HUES6 (cell line): Measurements from ENCODE around the gene OLIG1.
A peak's percentile ranks its signal among the peaks of the same experiment; 100 is the strongest.

Experiments
- H3K27ac ChIP-seq: 2 replicates; pipeline ENCODE4 v1.7.0; 2013; ENCODE audit warnings: low read depth, mild to moderate bottlenecking, low read length, inconsistent platforms
- H3K27me3 ChIP-seq: 2 replicates; pipeline ENCODE4 v1.6.1; 2013; ENCODE audit warnings: low read length; ENCODE audit not compliant: control insufficient read depth, insufficient read depth
- H3K36me3 ChIP-seq: 2 replicates; pipeline ENCODE4 v1.6.1; 2013; ENCODE audit warnings: low read length; ENCODE audit not compliant: control insufficient read depth, insufficient read depth
- H3K4me1 ChIP-seq: 2 replicates; pipeline ENCODE4 v1.6.1; 2013; ENCODE audit warnings: low read length; ENCODE audit not compliant: control insufficient read depth, insufficient read depth
- H3K4me3 ChIP-seq: 2 replicates; pipeline ENCODE4 v1.5.1; 2013; ENCODE audit warnings: low read depth, low read length
- H3K9ac ChIP-seq: one replicate; pipeline ENCODE4 v1.6.1; 2013; ENCODE audit warnings: mild to moderate bottlenecking, low read length
- H3K9me3 ChIP-seq: 2 replicates; pipeline ENCODE4 v1.6.1; 2013; ENCODE audit warnings: low read depth, low read length; ENCODE audit not compliant: control insufficient read depth, insufficient read depth

The OLIG1 gene

GRCh38 chr21:33025489-33026442 is 44.2 kb upstream of the OLIG1 start, which contains the start of gene OLIG2:
TSS of gene OLIG2 (plus strand) at chr21:33025935. CDS start at chr21:33026863, 928 bp downstream.
- no peaks in the 10 kb centered on the region for H3K36me3 ChIP-seq
- no peak within 1 kb of the TSS for H3K27ac ChIP-seq
- H3K9ac ChIP-seq, result no peak within 1 kb of the TSS
- H3K4me1 ChIP-seq, result peaks cover 49% of the 10 kb centered on the region
- H3K9me3 ChIP-seq, result no peaks in the 10 kb centered on the region
- peaks cover 100% of the 10 kb centered on the region for H3K27me3 ChIP-seq
- peak within 1 kb of the TSS; percentile 53 for H3K4me3 ChIP-seq

- Histone ChIP-seq H3K36me3 (no peaks in the 10 kb centered on the region), H3K9me3 (no peaks in the 10 kb centered on the region), H3K4me3 (peak overlapping the region; percentile 53), H3K4me1 (peaks cover 49% of the 10 kb centered on the region), H3K9ac (no peak overlapping the region), H3K27me3 (peaks cover 100% of the 10 kb centered on the region), H3K27ac (no peak overlapping the region)
Measured at GRCh38 chr21:33026443-33026858, 43.5 kb upstream of the OLIG1 start.

GRCh38 chr21:33026878-33027400 is 43.0 kb upstream of the OLIG1 start:
- Histone ChIP-seq H3K4me1 (peaks cover 49% of the 10 kb centered on the region), H3K9ac (no peak overlapping the region), H3K27me3 (peaks cover 100% of the 10 kb centered on the region), H3K27ac (no peak overlapping the region), H3K4me3 (peak overlapping the region; percentile 53), H3K9me3 (no peaks in the 10 kb centered on the region), H3K36me3 (no peaks in the 10 kb centered on the region)

GRCh38 chr21:33027401-33028286 is 42.3 kb upstream of the OLIG1 start:
- Histone ChIP-seq H3K9me3 (no peaks in the 10 kb centered on the region), H3K4me3 (peak overlapping the region; percentile 16), H3K27me3 (peaks cover 100% of the 10 kb centered on the region), H3K4me1 (peaks cover 46% of the 10 kb centered on the region), H3K27ac (no peak overlapping the region), H3K9ac (no peak overlapping the region), H3K36me3 (no peaks in the 10 kb centered on the region)

GRCh38 chr21:33028287-33028670 is 41.7 kb upstream of the OLIG1 start:
- H3K9ac ChIP-seq, result no peak overlapping the region
- peaks cover 46% of the 10 kb centered on the region for H3K4me1 ChIP-seq

GRCh38 chr21:33028773-33029384 is 41.1 kb upstream of the OLIG1 start:
- Histone ChIP-seq H3K27ac (no peak overlapping the region), H3K9me3 (no peaks in the 10 kb centered on the region), H3K36me3 (no peaks in the 10 kb centered on the region), H3K4me3 (peak overlapping the region; percentile 40), H3K27me3 (peaks cover 100% of the 10 kb centered on the region), H3K9ac (no peak overlapping the region), H3K4me1 (peaks cover 44% of the 10 kb centered on the region)

More at GRCh38 chr21:33028287-33028670, 41.7 kb upstream of the OLIG1 start:
- no peaks in the 10 kb centered on the region for H3K9me3 ChIP-seq
- no peaks in the 10 kb centered on the region for H3K36me3 ChIP-seq
- no peak overlapping the region for H3K27ac ChIP-seq
- no peak overlapping the region for H3K4me3 ChIP-seq
- peaks cover 100% of the 10 kb centered on the region for H3K27me3 ChIP-seq

- H3K36me3 ChIP-seq, result no peaks in the 10 kb centered on the region
- H3K4me1 ChIP-seq, result peaks cover 38% of the 10 kb centered on the region
- no peak overlapping the region for H3K27ac ChIP-seq
- H3K4me3 ChIP-seq, result peak overlapping the region; percentile 40
- no peaks in the 10 kb centered on the region for H3K9me3 ChIP-seq
- H3K9ac ChIP-seq, result no peak overlapping the region
- peaks cover 100% of the 10 kb centered on the region for H3K27me3 ChIP-seq
Measured at GRCh38 chr21:33029385-33029921, 40.5 kb upstream of the OLIG1 start.

- Histone ChIP-seq H3K4me3 (no peak overlapping the region; the same call in 1 of the 2 replicates), H3K9me3 (no peaks in the 10 kb centered on the region), H3K4me1 (peaks cover 35% of the 10 kb centered on the region; the same call in 1 of the 2 replicates), H3K27ac (no peak overlapping the region), H3K27me3 (peaks cover 100% of the 10 kb centered on the region), H3K36me3 (no peaks in the 10 kb centered on the region), H3K9ac (no peak overlapping the region)
Measured at GRCh38 chr21:33029975-33030461, 39.9 kb upstream of the OLIG1 start.

GRCh38 chr21:33030633-33031032 is 39.3 kb upstream of the OLIG1 start:
- peaks cover 35% of the 10 kb centered on the region; the same call in 1 of the 2 replicates for H3K4me1 ChIP-seq

More at GRCh38 chr21:33030633-33031032, 39.3 kb upstream of the OLIG1 start:
- no peaks in the 10 kb centered on the region for H3K9me3 ChIP-seq
- no peaks in the 10 kb centered on the region for H3K36me3 ChIP-seq
- H3K27me3 ChIP-seq, result peaks cover 100% of the 10 kb centered on the region
- H3K27ac ChIP-seq, result no peak overlapping the region
- H3K9ac ChIP-seq, result no peak overlapping the region
- H3K4me3 ChIP-seq, result no peak overlapping the region
